Eye (tissue), 1 donor: ENCODE results near the gene VWDE.

ENCODE experiments used
- DNase-seq: peaks from one replicate; pipeline ENCODE4 v3.0.0-alpha.2; 2015

Gene VWDE

GRCh38 chr7:12281038-12281437 is 122.6 kb downstream of the VWDE start:
- DNase-seq = no peak
